H1 (cell line): ENCODE measurements around the gene BMPR1A. TPM values are rescaled to one million over a fixed set of nuclear protein-coding genes. Genes with fewer than 3 reads are reported as not detected.

Experiments used
- CTBP2 ChIP-seq: IDR thresholded peaks from 2 replicates; pipeline ENCODE4 v1.7.0; 2011; ENCODE audit warnings: borderline replicate concordance, mild to moderate bottlenecking, moderate library complexity, mixed read lengths, low read length; ENCODE audit not compliant: insufficient read depth, insufficient read length
- EZH2 ChIP-seq: fragments of 200-600 bp; sonication (generic); IDR thresholded peaks from 2 replicates; pipeline ENCODE4 v1.7.1; 2012; ENCODE audit warnings: low read depth, mild to moderate bottlenecking, moderate library complexity, low read length, inconsistent platforms; ENCODE audit not compliant: severe bottlenecking
- FOSL1 ChIP-seq: IDR thresholded peaks from 2 replicates; pipeline ENCODE4 v1.6.1; 2011; ENCODE audit warnings: mild to moderate bottlenecking, low read depth, low read length, moderate library complexity; ENCODE audit not compliant: insufficient read depth
- GABPA ChIP-seq: IDR thresholded peaks from 2 replicates; pipeline ENCODE4 v1.6.1; 2011; ENCODE audit warnings: mild to moderate bottlenecking, low read length, moderate library complexity, borderline replicate concordance; ENCODE audit not compliant: insufficient read depth
- HDAC6 ChIP-seq: IDR thresholded peaks from one replicate; pipeline ENCODE4 v1.7.1; 2012; ENCODE audit warnings: low read depth, mild to moderate bottlenecking, inconsistent platforms, low read length, moderate library complexity
- SAP30 ChIP-seq: fragments of 300-600 bp; sonication (generic); IDR thresholded peaks from 2 replicates; pipeline ENCODE4 v1.7.1; 2012; ENCODE audit warnings: low read length, moderate library complexity, mild to moderate bottlenecking, inconsistent platforms; ENCODE audit not compliant: insufficient read depth, insufficient replicate concordance
- SP1 ChIP-seq: IDR thresholded peaks from 2 replicates; pipeline ENCODE4 v1.6.1; 2011; ENCODE audit warnings: low read depth, low read length
- polyA plus RNA-seq, 7 experiments: library from polyadenylated mRNA; depleted of rRNA in 3 of 7; stranded (reverse) in 5 of 7; unstranded in 2 of 7; fragments of >200 nt in 5 of 7; fragments of 200-250 nt in 2 of 7; gene quantifications; 1 replicate in 5 of 7; 2 replicates in 1 of 7; 4 replicates in 1 of 7; pipeline versions ENCODE4 v1.2.1 to v1.2.3, GENCODE V29; 2011 to 2013; ENCODE audit warnings: missing spikeins in 2 of 7, mixed read lengths in 2 of 7
- total RNA-seq: library from RNA; stranded (reverse); fragmentation: NEBNext Ultra II Directional; extraction: Animal tissue kit (Norgen Biotek cat#: 25700); gene quantifications from 2 replicates; pipeline ENCODE4 v1.2.1, GENCODE V29; 2021
- TF ChIP-seq, protein P1 (sequence below): IDR thresholded peaks from 2 replicates; pipeline ENCODE4 v1.6.1; 2011; ENCODE audit warnings: low read depth, mild to moderate bottlenecking, low read length; ENCODE audit not compliant: insufficient read depth

BMPR1A gene
- total and polyA plus RNA-seq, 2 of the 8 experiments (the other 6 are each of a cell fraction or from before 2014, with no cell fraction given): 34.4 to 129 TPM

DNA sequence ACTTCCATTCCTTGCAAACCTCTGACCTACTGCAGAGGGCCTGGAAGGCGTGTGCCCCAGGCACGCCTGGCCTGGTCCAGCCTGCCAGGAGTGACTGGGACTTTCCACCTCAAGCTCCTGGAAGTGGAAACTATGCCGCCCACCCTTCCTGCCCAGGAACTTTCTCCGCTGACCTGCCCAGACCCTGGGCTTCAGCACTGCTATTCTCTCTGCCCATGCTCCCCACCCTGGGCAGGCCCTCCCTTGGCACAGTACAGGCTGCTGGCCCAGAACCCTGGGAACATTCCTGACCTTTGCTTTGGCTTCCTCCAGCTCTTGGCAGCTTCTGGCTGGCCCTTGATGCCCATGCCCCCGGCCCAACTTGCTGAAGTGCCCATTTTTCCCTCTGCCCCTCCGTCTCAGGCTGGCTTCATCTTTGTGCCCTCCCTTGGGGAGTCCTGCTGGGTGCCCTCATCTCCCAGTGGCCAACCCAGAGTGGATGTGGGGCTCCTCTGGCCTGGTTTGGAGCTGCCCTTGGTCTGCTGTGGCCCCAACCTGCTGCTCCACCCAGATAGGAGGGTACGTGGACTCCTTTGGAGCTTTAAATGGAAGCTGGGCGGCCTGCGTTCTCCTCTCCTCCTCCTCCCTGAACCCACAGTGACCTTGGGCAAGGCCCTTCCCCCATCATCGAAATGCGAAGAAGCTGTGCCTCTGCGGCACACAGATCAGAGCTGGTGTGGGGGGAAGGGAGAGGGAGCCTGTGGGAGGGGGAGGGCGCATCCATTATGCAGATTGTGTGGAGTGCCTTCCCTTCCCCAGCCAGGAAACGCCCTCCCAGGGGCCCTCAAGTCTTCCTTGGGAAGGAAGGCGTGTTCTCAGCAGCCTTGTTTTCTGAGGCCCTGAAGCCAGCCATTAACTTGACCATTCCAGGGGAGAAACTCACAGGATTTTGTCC lies 197.6 kb downstream of the BMPR1A start (continued):
- TF ChIP-seq EZH2 (no peak), FOSL1 (no peak), GABPA (no peak), CTBP2 (no peak), HDAC6 (no peak), SAP30 (no peak), SP1 (peak; percentile 95)
- TF ChIP-seq, protein P1, sequence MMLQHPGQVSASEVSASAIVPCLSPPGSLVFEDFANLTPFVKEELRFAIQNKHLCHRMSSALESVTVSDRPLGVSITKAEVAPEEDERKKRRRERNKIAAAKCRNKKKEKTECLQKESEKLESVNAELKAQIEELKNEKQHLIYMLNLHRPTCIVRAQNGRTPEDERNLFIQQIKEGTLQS: no peak
